ENCODE data around the gene ANKRD2. TPM values are rescaled to one million over a fixed set of nuclear protein-coding genes. Genes with fewer than 3 reads are reported as not detected.

The ANKRD2 gene
- total RNA-seq, 1 donor from 2014 or later = 0.98 TPM

- intact Hi-C loops (cut with DNase I) = no loop called here
- DNase-seq (no peak), ATAC-seq (no peak)
- no peak for TF ChIP-seq CTCF (IDR thresholded peaks at IDR 0.05)
- Histone ChIP-seq H3K9me3 (no peaks in the 10 kb centered on the region), H3K27me3 (no peaks in the 10 kb centered on the region), H3K36me3 (no peaks in the 10 kb centered on the region), H3K4me1 (peaks cover 4% of the 10 kb centered on the region), H3K27ac (no peak overlapping the region), H3K4me3 (no peak overlapping the region)
Observed at GRCh38 chr10:97629289-97629688, 56.7 kb downstream of the ANKRD2 start.

DNA sequence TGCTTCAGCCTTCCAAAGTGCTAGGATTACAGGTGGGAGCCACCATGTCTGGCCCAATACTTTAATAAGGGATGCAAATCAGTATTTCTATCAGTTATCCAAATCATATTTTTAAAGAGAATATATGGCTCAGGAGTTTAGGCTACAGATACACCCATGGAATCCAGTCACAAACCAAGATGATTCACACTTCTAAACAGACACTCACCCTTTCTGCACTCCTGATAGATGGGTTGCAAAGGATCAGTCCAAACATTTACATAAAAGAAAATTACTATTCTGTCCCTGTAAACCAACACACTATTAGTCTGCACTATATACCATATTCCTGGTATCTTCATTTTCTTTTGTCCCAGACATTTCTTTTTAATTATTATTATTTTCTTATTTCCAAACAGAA, 58.5 kb downstream of the ANKRD2 start:
- no peak overlapping the region for H3K27ac ChIP-seq
- DNase-seq (no peak), ATAC-seq (no peak)
- no peak for TF ChIP-seq CTCF (IDR thresholded peaks at IDR 0.05)
- no peaks in the 10 kb centered on the region for H3K27me3 ChIP-seq
- intact Hi-C loops (cut with DNase I) = no loop called here
- peaks cover 4% of the 10 kb centered on the region for H3K4me1 ChIP-seq
- H3K36me3 ChIP-seq = no peaks in the 10 kb centered on the region
- H3K4me3 ChIP-seq = no peak overlapping the region
- no peaks in the 10 kb centered on the region for H3K9me3 ChIP-seq

- intact Hi-C loops (cut with DNase I) = no loop called here
- Histone ChIP-seq H3K36me3 (no peaks in the 10 kb centered on the region), H3K27ac (peak within 1 kb of the TSS; percentile 70), H3K27me3 (no peaks in the 10 kb centered on the region), H3K4me1 (peaks cover 4% of the 10 kb centered on the region), H3K9me3 (no peaks in the 10 kb centered on the region), H3K4me3 (peak within 1 kb of the TSS; percentile 81)
- DNase-seq (peak; percentile 96), ATAC-seq (peak; percentile 100)
- no peak for TF ChIP-seq CTCF (IDR thresholded peaks at IDR 0.05)
Observed at GRCh38 chr10:97632949-97633884, 60.6 kb downstream of the ANKRD2 start, which contains the start of gene MORN4. MORN4 (minus strand) TSS chr10:97633500; CDS start chr10:97619653, 13,847 bp downstream.

Other genes with a start within 250 kb of the ANKRD2 start
- 20.4 TPM for gene FRAT2, start 238.1 kb upstream of the ANKRD2 start, total RNA-seq
- gene RRP12, start 171.4 kb upstream of the ANKRD2 start, total RNA-seq = 23.7 TPM
- gene PGAM1, start 146.6 kb upstream of the ANKRD2 start, total RNA-seq = 139 TPM
- gene EXOSC1, start 126.8 kb upstream of the ANKRD2 start, total RNA-seq = 27.0 TPM
- 63.2 TPM for gene ZDHHC16, start 126.6 kb upstream of the ANKRD2 start, total RNA-seq
- gene MMS19, start 74.4 kb upstream of the ANKRD2 start, total RNA-seq = 70.7 TPM
- gene UBTD1, start 73.9 kb upstream of the ANKRD2 start, total RNA-seq = 37.5 TPM
- gene HOGA1, start 11.6 kb downstream of the ANKRD2 start, total RNA-seq = 2.3 TPM
- not detected for gene C10orf62, start 16.9 kb downstream of the ANKRD2 start, total RNA-seq
- 3.8 TPM for gene MORN4, start 60.7 kb downstream of the ANKRD2 start, total RNA-seq
- 28.3 TPM for gene PI4K2A, start 67.9 kb downstream of the ANKRD2 start, total RNA-seq
- 20.5 TPM for gene AVPI1, start 114.5 kb downstream of the ANKRD2 start, total RNA-seq
- gene MARVELD1, start 141.0 kb downstream of the ANKRD2 start, total RNA-seq = 43.8 TPM
- gene ZFYVE27, start 164.3 kb downstream of the ANKRD2 start, total RNA-seq = 29.4 TPM
- 3.0 TPM for gene SFRP5, start 199.2 kb downstream of the ANKRD2 start, total RNA-seq

Measured in upper lobe of right lung (tissue), 1 donor.